H1 (cell line): ENCODE measurements around the gene SLC37A1. TPM values are rescaled to one million over a fixed set of nuclear protein-coding genes. Genes with fewer than 3 reads are reported as not detected.

Experiments used
- BRCA1 ChIP-seq: IDR thresholded peaks from 2 replicates; pipeline ENCODE4 v1.6.1; 2012; ENCODE audit warnings: low read depth, low read length, improper control_type of control experiment
- CBX8 ChIP-seq: fragments of 300-800, 300-1000 bp; sonication (generic); IDR thresholded peaks from 2 replicates; pipeline ENCODE4 v1.7.1; 2016; ENCODE audit warnings: low read depth, low read length, borderline replicate concordance
- HDAC2 ChIP-seq, 2 experiments: fragments of 300-600 bp in 1 of 2; sonication (generic) in 1 of 2; IDR thresholded peaks; 2 replicates each; pipeline ENCODE4 v1.6.1; 2011 to 2012; ENCODE audit warnings: low read depth in 2 of 2, low read length in 2 of 2, mild to moderate bottlenecking in 2 of 2, moderate library complexity in 2 of 2, borderline replicate concordance in 1 of 2, inconsistent platforms in 1 of 2
- JUN ChIP-seq: IDR thresholded peaks from 2 replicates; pipeline ENCODE4 v1.6.1; 2011; ENCODE audit warnings: low read depth, mild to moderate bottlenecking, improper control_type of control experiment, low read length
- SIN3A ChIP-seq, 2 experiments: IDR thresholded peaks in 1 of 2; conservative IDR thresholded peaks in 1 of 2; 2 replicates each; pipeline ENCODE4 v1.6.1; 2011 to 2012; ENCODE audit warnings: low read length in 2 of 2, improper control_type of control experiment in 1 of 2, low read depth in 1 of 2, mild to moderate bottlenecking in 1 of 2
- SP2 ChIP-seq: IDR thresholded peaks from 2 replicates; pipeline ENCODE4 v1.6.1; 2012; ENCODE audit warnings: mild to moderate bottlenecking, low read length, inconsistent platforms
- TBP ChIP-seq: IDR thresholded peaks from 2 replicates; pipeline ENCODE4 v1.6.1; 2011; ENCODE audit warnings: low read depth, low read length, improper control_type of control experiment
- polyA plus RNA-seq, 7 experiments: library from polyadenylated mRNA; depleted of rRNA in 3 of 7; stranded (reverse) in 5 of 7; unstranded in 2 of 7; fragments of >200 nt in 5 of 7; fragments of 200-250 nt in 2 of 7; gene quantifications; 1 replicate in 5 of 7; 2 replicates in 1 of 7; 4 replicates in 1 of 7; pipeline versions ENCODE4 v1.2.1 to v1.2.3, GENCODE V29; 2011 to 2013; ENCODE audit warnings: missing spikeins in 2 of 7, mixed read lengths in 2 of 7
- total RNA-seq: library from RNA; stranded (reverse); fragmentation: NEBNext Ultra II Directional; extraction: Animal tissue kit (Norgen Biotek cat#: 25700); gene quantifications from 2 replicates; pipeline ENCODE4 v1.2.1, GENCODE V29; 2021
- TF ChIP-seq, protein P1 (sequence below): fragments of 300-600 bp; sonication (generic); IDR thresholded peaks from 2 replicates; pipeline ENCODE4 v1.7.1; 2012; ENCODE audit warnings: low read length, moderate library complexity, mild to moderate bottlenecking, inconsistent platforms; ENCODE audit not compliant: insufficient replicate concordance
- TF ChIP-seq, protein P2 (sequence below): IDR thresholded peaks from 2 replicates; pipeline ENCODE4 v1.6.1; 2012; ENCODE audit warnings: low read length, inconsistent platforms

Gene SLC37A1
- total and polyA plus RNA-seq, 2 of the 8 experiments (the other 6 are each of a cell fraction or from before 2014, with no cell fraction given), result 15.6 to 30.9 TPM

DNA sequence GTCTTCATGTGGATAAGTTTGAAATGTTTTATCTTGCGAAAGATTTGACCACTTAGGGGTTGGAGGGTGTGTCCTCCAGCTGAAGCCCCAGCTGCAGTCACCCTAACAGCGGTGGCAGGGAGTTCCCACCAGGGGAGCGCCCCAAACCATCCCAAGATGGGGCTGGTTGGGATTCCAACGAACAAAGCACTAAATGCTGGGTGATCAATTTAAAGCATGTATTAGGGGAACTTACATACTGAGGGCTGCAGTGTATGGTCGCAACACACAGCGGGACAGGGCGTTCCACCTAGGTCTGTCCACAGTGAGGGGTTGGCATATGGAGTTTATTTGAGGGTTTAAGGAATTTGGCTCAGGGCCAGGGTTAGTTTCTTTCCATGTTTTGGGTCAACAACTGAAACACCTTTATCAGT is 26.3 kb downstream of the SLC37A1 start (continued):
- TF ChIP-seq, protein P1, sequence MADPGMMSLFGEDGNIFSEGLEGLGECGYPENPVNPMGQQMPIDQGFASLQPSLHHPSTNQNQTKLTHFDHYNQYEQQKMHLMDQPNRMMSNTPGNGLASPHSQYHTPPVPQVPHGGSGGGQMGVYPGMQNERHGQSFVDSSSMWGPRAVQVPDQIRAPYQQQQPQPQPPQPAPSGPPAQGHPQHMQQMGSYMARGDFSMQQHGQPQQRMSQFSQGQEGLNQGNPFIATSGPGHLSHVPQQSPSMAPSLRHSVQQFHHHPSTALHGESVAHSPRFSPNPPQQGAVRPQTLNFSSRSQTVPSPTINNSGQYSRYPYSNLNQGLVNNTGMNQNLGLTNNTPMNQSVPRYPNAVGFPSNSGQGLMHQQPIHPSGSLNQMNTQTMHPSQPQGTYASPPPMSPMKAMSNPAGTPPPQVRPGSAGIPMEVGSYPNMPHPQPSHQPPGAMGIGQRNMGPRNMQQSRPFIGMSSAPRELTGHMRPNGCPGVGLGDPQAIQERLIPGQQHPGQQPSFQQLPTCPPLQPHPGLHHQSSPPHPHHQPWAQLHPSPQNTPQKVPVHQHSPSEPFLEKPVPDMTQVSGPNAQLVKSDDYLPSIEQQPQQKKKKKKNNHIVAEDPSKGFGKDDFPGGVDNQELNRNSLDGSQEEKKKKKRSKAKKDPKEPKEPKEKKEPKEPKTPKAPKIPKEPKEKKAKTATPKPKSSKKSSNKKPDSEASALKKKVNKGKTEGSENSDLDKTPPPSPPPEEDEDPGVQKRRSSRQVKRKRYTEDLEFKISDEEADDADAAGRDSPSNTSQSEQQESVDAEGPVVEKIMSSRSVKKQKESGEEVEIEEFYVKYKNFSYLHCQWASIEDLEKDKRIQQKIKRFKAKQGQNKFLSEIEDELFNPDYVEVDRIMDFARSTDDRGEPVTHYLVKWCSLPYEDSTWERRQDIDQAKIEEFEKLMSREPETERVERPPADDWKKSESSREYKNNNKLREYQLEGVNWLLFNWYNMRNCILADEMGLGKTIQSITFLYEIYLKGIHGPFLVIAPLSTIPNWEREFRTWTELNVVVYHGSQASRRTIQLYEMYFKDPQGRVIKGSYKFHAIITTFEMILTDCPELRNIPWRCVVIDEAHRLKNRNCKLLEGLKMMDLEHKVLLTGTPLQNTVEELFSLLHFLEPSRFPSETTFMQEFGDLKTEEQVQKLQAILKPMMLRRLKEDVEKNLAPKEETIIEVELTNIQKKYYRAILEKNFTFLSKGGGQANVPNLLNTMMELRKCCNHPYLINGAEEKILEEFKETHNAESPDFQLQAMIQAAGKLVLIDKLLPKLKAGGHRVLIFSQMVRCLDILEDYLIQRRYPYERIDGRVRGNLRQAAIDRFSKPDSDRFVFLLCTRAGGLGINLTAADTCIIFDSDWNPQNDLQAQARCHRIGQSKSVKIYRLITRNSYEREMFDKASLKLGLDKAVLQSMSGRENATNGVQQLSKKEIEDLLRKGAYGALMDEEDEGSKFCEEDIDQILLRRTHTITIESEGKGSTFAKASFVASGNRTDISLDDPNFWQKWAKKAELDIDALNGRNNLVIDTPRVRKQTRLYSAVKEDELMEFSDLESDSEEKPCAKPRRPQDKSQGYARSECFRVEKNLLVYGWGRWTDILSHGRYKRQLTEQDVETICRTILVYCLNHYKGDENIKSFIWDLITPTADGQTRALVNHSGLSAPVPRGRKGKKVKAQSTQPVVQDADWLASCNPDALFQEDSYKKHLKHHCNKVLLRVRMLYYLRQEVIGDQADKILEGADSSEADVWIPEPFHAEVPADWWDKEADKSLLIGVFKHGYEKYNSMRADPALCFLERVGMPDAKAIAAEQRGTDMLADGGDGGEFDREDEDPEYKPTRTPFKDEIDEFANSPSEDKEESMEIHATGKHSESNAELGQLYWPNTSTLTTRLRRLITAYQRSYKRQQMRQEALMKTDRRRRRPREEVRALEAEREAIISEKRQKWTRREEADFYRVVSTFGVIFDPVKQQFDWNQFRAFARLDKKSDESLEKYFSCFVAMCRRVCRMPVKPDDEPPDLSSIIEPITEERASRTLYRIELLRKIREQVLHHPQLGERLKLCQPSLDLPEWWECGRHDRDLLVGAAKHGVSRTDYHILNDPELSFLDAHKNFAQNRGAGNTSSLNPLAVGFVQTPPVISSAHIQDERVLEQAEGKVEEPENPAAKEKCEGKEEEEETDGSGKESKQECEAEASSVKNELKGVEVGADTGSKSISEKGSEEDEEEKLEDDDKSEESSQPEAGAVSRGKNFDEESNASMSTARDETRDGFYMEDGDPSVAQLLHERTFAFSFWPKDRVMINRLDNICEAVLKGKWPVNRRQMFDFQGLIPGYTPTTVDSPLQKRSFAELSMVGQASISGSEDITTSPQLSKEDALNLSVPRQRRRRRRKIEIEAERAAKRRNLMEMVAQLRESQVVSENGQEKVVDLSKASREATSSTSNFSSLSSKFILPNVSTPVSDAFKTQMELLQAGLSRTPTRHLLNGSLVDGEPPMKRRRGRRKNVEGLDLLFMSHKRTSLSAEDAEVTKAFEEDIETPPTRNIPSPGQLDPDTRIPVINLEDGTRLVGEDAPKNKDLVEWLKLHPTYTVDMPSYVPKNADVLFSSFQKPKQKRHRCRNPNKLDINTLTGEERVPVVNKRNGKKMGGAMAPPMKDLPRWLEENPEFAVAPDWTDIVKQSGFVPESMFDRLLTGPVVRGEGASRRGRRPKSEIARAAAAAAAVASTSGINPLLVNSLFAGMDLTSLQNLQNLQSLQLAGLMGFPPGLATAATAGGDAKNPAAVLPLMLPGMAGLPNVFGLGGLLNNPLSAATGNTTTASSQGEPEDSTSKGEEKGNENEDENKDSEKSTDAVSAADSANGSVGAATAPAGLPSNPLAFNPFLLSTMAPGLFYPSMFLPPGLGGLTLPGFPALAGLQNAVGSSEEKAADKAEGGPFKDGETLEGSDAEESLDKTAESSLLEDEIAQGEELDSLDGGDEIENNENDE, result no peak
- TF ChIP-seq SIN3A (conservative IDR thresholded peaks at IDR 0.05 in 1 of 2, IDR thresholded peaks at IDR 0.05 in 1 of 2; ENCODE audit: low read depth in 1 of 2, low read length in 2 of 2) (peak in 1 of 2 experiments; percentile 63; a peak in 1 of 4 replicates), HDAC2 (IDR thresholded peaks at IDR 0.05; ENCODE audit: borderline replicate concordance in 1 of 2, low read depth in 2 of 2, low read length in 2 of 2) (no peak), SP2 (no peak), CBX8 (no peak), TBP (no peak), JUN (no peak), BRCA1 (no peak)
- TF ChIP-seq, protein P2, sequence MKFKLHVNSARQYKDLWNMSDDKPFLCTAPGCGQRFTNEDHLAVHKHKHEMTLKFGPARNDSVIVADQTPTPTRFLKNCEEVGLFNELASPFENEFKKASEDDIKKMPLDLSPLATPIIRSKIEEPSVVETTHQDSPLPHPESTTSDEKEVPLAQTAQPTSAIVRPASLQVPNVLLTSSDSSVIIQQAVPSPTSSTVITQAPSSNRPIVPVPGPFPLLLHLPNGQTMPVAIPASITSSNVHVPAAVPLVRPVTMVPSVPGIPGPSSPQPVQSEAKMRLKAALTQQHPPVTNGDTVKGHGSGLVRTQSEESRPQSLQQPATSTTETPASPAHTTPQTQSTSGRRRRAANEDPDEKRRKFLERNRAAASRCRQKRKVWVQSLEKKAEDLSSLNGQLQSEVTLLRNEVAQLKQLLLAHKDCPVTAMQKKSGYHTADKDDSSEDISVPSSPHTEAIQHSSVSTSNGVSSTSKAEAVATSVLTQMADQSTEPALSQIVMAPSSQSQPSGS, result no peak
